ENCODE data around the gene RIMKLB.
"Not testable (repeated sequence)": the region's sequence is repeated elsewhere in the genome, so short reads cannot be mapped to it uniquely, and the experiment has no call there.

RIMKLB gene

GRCh38 chr12:8695116-8695515 lies 2.7 kb upstream of the RIMKLB start:
- DNase-seq (ENCODE audit: low spot score), result no peak

- no peak for DNase-seq (ENCODE audit: low spot score)
These were observed 1.2 kb upstream of the RIMKLB start for GRCh38 chr12:8696442-8697090.

- peak; percentile 36 for DNase-seq (ENCODE audit: low spot score)
These were observed 693 bp upstream of the RIMKLB start for GRCh38 chr12:8697120-8697475.

- DNase-seq (ENCODE audit: low spot score), result peak; percentile 37
These were observed 501 bp downstream of the RIMKLB start for GRCh38 chr12:8698132-8698851.

GRCh38 chr12:8698879-8699278 lies 1.1 kb downstream of the RIMKLB start:
- DNase-seq (ENCODE audit: low spot score), result no peak

- no peak for DNase-seq (ENCODE audit: low spot score)
These were observed 1.9 kb downstream of the RIMKLB start for GRCh38 chr12:8699714-8700113.

- no peak for DNase-seq (ENCODE audit: low spot score)
These were observed 3.4 kb downstream of the RIMKLB start for GRCh38 chr12:8701046-8701660.

- no peak for DNase-seq (ENCODE audit: low spot score)
These were observed 4.4 kb downstream of the RIMKLB start for GRCh38 chr12:8702159-8702558.

- DNase-seq (ENCODE audit: low spot score), result no peak
These were observed 11.5 kb downstream of the RIMKLB start for GRCh38 chr12:8709124-8709830.

GRCh38 chr12:8712572-8712971 lies 14.8 kb downstream of the RIMKLB start:
- DNase-seq (ENCODE audit: low spot score), result no peak

GRCh38 chr12:8722286-8722800 lies 24.6 kb downstream of the RIMKLB start:
- DNase-seq (ENCODE audit: low spot score), result no peak

GRCh38 chr12:8734873-8735381 lies 37.1 kb downstream of the RIMKLB start:
- DNase-seq (ENCODE audit: low spot score), result no peak

- DNase-seq (ENCODE audit: low spot score), result no peak
These were observed 44.7 kb downstream of the RIMKLB start for GRCh38 chr12:8742501-8742900.

- DNase-seq (ENCODE audit: low spot score), result not testable (repeated sequence)
These were observed 45.3 kb downstream of the RIMKLB start for GRCh38 chr12:8743121-8743520.

GRCh38 chr12:8745631-8746030 lies 47.8 kb downstream of the RIMKLB start:
- not testable (repeated sequence) for DNase-seq (ENCODE audit: low spot score)

GRCh38 chr12:8746046-8746445 lies 48.3 kb downstream of the RIMKLB start:
- DNase-seq (ENCODE audit: low spot score), result no peak

- not testable (repeated sequence) for DNase-seq (ENCODE audit: low spot score)
These were observed 62.3 kb downstream of the RIMKLB start for GRCh38 chr12:8760076-8760475.

GRCh38 chr12:8762701-8763100 lies 64.9 kb downstream of the RIMKLB start:
- not testable (repeated sequence) for DNase-seq (ENCODE audit: low spot score)

GRCh38 chr12:8766121-8766520 lies 68.3 kb downstream of the RIMKLB start:
- DNase-seq (ENCODE audit: low spot score), result not testable (repeated sequence)

- DNase-seq (ENCODE audit: low spot score), result no peak
These were observed 72.7 kb downstream of the RIMKLB start for GRCh38 chr12:8770499-8770898.

GRCh38 chr12:8771072-8771471 lies 73.3 kb downstream of the RIMKLB start:
- DNase-seq (ENCODE audit: low spot score), result no peak

- no peak for DNase-seq (ENCODE audit: low spot score)
These were observed 75.7 kb downstream of the RIMKLB start for GRCh38 chr12:8773461-8773860.

Data from CD4-positive, alpha-beta T cell treated with Interleukin-2 at 100 ng/mL for 4 hours (primary cell).